ENCODE data around the gene BMP8B.

The BMP8B gene

GRCh38 chr1:39713557-39713956, 75.1 kb downstream of the BMP8B start:
- no peak overlapping the region for H3K4me3 ChIP-seq (ENCODE audit: low read depth, low read length)
- no peaks in the 10 kb centered on the region for H3K36me3 ChIP-seq (ENCODE audit: control insufficient read depth in 2 of 2, insufficient read depth in 1 of 2, low read length in 2 of 2)
- POLR2A ChIA-PET, result interaction anchor here (0.9 kb wide), 1 partner anchor 25 kb away, joined by 4 read pairs; the partner anchor contains the start of gene PPIE
- H3K9me3 ChIP-seq (ENCODE audit: control insufficient read depth, insufficient read depth, low read depth, low read length), result no peaks in the 10 kb centered on the region
- CTCF ChIA-PET, result interaction anchor here (1.3 to 2.8 kb wide), 7 partner anchors 10 to 107 kb away, joined by 3 to 12 read pairs (median 7); no protein-coding TSS in a partner anchor
- no peak overlapping the region for H3K27ac ChIP-seq (ENCODE audit: extremely low read depth, low read depth, low read length)
- no peak for TF ChIP-seq YY1 (tag by site-specific recombination; IDR thresholded peaks at IDR 0.05)
- TF ChIP-seq ZNF501 (tag by site-specific recombination; IDR thresholded peaks at IDR 0.05), result no peak
- TF ChIP-seq ZNF138 (tag by site-specific recombination; IDR thresholded peaks at IDR 0.05; ENCODE audit: borderline replicate concordance), result no peak
- TF ChIP-seq SCRT2 (tag by site-specific recombination; IDR thresholded peaks at IDR 0.05), result no peak
- no peak for TF ChIP-seq ZNF544 (tag by site-specific recombination; IDR thresholded peaks at IDR 0.05)
- no peaks in the 10 kb centered on the region for H3K4me1 ChIP-seq (ENCODE audit: control insufficient read depth, insufficient read depth, low read length)

- CTCF ChIA-PET, result interaction anchor here (2.0 to 2.8 kb wide), 2 partner anchors 54 to 58 kb away, joined by 7 to 11 read pairs; no protein-coding TSS in a partner anchor
- Histone ChIP-seq H3K4me3 (ENCODE audit: low read depth, low read length) (no peak overlapping the region), H3K4me1 (ENCODE audit: control insufficient read depth, insufficient read depth, low read length) (no peaks in the 10 kb centered on the region), H3K9me3 (ENCODE audit: control insufficient read depth, insufficient read depth, low read depth, low read length) (no peaks in the 10 kb centered on the region), H3K36me3 (ENCODE audit: control insufficient read depth in 2 of 2, insufficient read depth in 1 of 2, low read length in 2 of 2) (no peaks in the 10 kb centered on the region), H3K27ac (ENCODE audit: extremely low read depth, low read depth, low read length) (no peak overlapping the region)
- POLR2A ChIA-PET, result no interaction called here
- TF ChIP-seq MYNN (tag by site-specific recombination; IDR thresholded peaks at IDR 0.05; ENCODE audit: borderline replicate concordance) (no peak), ZNF10 (tag by site-specific recombination; IDR thresholded peaks at IDR 0.05) (no peak), RBAK (tag by site-specific recombination; IDR thresholded peaks at IDR 0.05) (no peak), ZNF248 (tag by site-specific recombination; IDR thresholded peaks at IDR 0.05) (no peak), ZNF514 (tag by site-specific recombination; IDR thresholded peaks at IDR 0.05) (no peak), ZNF707 (tag by site-specific recombination; IDR thresholded peaks at IDR 0.05) (no peak), ZBTB10 (tag by site-specific recombination; IDR thresholded peaks at IDR 0.05) (no peak), ZSCAN4 (tag by site-specific recombination; IDR thresholded peaks at IDR 0.05) (no peak), ZNF155 (tag by site-specific recombination; IDR thresholded peaks at IDR 0.05) (no peak), ZNF518A (tag by site-specific recombination; conservative IDR thresholded peaks at IDR 0.05; ENCODE audit: low read depth) (no peak), ZNF621 (tag by site-specific recombination; IDR thresholded peaks at IDR 0.05) (no peak)
Observed at GRCh38 chr1:39711966-39712340, 76.7 kb downstream of the BMP8B start.
